Measurements from ENCODE around the gene MED7.

Gene MED7

DNA sequence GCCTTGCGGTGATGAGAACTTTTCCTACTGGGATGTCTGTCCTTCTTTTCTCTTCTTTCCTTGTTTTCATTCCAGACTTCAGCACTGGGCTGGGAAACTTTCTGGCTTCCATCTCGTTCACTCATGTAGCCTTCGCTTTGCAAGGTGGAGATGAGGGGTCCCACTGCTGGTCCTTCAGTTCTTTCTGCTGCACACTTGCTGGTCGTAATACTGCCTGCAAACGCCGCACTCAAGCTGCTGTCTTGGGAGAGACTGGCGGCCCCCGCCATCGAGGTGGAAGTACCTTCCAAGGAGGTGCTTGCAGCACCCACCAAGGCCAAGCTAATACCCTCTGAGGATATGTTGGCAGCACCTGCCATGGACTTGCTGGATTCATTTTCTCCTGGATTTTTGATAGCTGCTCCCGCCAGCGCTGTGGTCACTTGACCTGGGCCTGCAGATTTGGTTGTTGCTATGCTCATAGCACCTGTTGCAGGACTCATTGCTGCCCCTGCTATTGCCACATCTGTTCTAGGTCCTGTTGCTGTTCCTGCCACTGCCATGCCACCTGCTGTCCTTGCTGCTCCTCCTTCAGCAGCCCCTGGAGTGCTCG is 20.4 kb upstream of the MED7 start:
- no peak for DNase-seq

DNA sequence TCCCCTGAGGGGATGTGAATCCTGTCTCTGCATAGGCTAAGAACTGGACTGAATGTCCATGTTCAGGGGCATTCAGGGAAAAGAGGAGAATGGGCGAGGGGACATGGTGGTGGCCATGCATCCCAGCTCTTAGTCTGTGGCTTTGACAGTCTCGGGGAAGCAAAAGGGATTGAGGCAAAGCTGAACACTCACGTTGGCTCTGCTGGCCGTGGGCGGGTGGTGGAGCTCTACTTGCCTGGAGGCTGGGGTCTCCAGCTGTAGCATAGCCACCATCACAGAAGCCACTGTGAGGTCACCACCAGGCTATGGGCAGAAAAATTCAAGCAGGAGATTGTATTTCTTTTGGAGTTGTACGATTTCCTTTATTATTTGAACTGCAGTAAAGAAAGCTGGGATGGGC is 19.3 kb upstream of the MED7 start:
- DNase-seq = no peak

DNA sequence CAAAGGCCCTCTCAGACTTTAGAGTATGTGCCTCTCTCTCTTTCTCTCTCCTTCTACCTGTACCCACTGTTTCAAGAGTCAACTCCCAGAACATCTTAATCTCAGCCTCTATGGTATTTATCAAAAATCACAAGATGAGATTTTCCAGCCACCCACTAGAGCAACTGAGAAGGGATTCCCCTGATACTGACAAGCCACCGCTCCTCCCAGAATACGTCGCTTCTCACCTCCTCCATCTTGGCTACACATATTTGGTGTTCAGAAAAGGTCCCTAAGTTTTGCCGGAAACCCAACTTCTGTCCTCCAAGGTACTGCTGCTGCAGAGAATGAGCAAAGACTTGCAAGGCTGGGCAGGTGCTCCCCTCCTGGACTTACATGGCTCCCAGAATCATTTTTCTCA is 17.3 kb upstream of the MED7 start:
- DNase-seq = no peak

DNA sequence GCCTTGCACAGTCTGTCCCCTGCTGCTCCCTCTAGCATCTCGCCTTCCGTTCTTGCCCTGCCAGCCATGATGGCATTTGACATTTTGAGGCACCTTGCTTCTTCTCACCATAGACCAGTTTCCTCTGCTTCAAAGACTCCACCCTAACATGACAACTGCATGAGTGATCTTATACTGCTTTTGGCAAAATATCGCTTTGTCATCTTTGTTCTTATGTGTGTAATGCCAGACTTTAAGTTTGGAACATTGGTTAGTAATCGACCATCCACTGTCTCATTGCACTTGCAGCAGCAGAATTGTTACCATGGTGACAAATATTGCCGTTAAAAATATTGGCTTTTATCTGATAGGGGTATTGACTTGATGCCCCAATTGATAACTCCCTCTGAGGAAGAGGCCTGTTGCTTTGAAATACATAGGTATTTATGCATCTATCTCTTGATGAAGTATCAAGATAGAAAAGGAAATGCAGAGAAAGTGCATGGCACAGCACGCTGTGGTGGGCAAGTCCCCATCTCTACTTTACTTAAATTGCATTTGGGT is 16.6 kb upstream of the MED7 start:
- no peak for DNase-seq

- no peak for DNase-seq
Measured at GRCh38 chr5:157157293-157157891, 14.7 kb upstream of the MED7 start.

GRCh38 chr5:157155297-157155696 is 12.6 kb upstream of the MED7 start:
- no peak for DNase-seq

DNA sequence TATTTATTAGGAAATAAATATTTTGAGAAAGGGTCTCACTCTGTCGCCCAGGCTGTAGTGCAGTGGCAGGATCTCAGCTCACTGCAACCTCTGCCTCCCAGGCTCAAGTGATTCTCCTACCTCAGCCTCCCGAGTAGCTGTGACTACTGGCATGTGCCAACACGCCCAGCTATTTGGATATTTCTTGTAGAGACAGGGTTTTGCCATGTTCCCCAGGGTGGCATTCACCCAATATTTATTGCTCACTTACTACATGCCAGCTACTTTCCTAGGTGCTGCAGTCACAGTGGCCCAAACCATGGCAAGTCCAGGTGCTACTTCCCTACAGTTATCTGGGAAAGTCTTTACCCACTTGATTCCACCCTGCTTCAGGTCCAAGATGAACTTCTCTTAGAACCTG is 8.3 kb upstream of the MED7 start:
- DNase-seq = no peak

GRCh38 chr5:157148734-157149615 is 6.3 kb upstream of the MED7 start:
- peak; percentile 22 to 75 for DNase-seq

GRCh38 chr5:157143127-157143971 is 684 bp upstream of the MED7 start:
- peak; percentile 7 to 80 for DNase-seq

- no peak for DNase-seq
Measured at GRCh38 chr5:157137691-157138090, 5.0 kb downstream of the MED7 start.

- DNase-seq = no peak
Measured at GRCh38 chr5:157132281-157132612, 10.4 kb downstream of the MED7 start.

DNA sequence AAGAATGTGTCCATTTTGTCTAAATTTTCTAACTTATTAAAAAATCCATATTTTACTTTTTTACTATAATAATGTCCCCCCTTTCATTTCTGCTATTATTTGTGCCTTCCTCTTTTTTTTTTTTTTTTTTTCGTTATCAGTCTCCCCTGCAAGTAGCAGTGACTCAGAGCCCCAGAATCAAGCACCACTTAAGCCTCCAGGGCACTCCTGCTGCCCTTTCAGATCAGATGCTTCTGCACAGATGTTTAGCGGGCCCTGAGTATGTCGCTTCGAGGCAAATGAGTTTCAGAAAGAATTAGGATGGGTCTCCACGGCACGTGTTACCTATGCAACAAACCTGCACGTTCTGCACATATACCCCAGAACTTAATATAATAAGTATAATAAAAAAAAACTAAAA is 11.7 kb downstream of the MED7 start:
- peak; percentile 82 to 94 for DNase-seq

DNA sequence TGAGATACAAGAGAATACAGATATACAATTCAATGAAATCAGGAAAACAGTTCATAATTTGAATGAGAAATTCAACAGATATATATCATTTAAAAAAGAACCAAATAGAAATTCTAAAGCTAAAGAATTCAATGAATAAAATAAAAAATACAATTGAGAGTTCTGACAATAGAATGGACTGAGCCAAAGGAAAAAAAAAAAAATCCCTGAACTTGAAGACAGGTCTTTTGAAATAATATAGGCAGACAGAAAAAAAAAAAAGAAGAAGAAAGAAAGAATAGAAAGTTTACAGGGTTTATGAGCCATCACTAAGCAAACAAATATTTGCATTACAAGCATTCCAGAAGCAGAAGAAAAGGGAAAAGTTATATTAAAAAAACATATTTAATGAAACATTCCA is 21.0 kb downstream of the MED7 start:
- no peak for DNase-seq

GRCh38 chr5:157120102-157120501 is 22.6 kb downstream of the MED7 start:
- DNase-seq = no peak

DNA sequence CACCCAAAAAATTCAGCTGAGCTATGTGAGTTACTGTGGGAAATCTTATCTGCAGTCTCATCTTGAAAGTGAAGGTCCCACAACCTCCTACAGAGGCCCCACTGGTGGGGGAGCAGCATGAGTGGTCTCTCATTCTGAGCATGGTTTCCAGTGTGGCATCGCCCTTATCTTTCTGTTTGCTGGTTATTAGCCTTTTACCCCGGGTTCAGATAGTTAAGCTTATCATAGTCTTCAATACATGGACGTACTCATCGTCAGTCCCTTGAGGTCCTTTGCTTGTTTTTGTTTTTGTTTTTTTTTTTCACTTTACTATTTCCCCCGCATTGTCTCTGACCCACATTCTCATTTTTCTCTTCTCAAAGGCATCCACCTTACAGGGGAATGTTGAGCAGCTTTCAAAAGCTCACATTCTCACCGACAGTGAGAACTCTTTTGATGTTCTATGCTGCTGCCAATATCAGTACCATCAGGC is 26.1 kb downstream of the MED7 start:
- DNase-seq = no peak

GRCh38 chr5:157115502-157115901 is 27.2 kb downstream of the MED7 start:
- no peak for DNase-seq

DNA sequence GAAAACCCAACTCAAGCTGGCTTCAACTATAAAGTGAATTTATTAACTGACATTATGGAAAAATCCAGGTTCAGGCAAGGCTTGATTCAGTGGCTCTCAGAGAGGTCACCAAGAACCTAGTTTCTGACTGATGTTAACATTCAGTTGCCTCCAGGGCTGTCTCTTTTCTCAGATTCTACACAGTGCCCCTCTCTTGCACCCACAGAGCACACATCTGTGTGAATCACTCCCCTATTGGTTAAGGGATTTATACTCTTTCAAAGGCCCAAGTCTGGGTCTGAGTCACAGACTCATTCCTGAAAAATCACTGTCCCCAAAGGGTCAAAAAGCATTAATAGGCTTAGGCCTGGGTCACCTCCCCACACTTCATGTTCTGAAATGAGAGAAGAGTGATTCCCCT is 27.7 kb downstream of the MED7 start:
- DNase-seq = no peak

DNA sequence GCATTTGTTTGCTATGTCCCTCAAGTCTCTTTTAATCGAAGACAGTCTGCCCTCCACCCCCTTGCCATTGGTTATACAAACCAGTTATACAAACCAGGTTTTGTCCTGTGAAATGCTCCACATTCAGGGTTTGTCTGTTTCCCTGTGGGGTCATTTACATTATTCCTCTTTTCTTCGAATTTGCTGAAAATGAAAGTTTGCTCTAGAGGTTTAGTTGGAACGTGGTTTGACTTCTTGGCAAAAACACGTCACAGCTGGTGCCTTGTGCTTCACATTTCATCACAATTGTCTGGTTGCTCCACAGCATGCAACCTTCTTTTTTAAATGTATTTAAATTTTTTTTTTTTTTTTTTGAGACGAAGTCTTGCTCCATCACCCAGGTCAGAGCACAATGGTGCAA is 29.7 kb downstream of the MED7 start:
- no peak for DNase-seq

DNA sequence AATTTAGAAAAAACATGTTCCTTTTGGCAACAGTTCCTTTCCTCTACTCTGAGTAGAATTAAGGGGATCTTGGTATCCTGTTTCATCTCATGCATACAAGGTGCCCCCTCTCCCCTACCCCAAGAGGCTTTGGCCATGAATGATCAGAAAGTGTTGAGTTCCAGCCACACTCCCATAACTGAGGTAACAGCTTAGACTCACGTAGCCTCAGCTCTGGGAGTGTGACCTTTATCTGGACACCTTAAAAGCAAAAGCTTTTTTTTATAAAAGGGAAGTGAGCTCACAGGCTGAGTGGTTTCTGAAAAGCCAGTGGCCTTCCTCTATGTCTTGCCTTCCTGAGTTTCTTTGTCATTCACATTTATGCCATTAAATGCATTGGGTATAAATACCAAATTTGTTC is 32.9 kb downstream of the MED7 start:
- no peak for DNase-seq

GRCh38 chr5:157108976-157109375 is 33.7 kb downstream of the MED7 start, which contains the start of gene HAVCR2:
Gene HAVCR2 (minus strand): TSS chr5:157109044. CDS start chr5:157108983, 61 bp downstream.
- no peak for DNase-seq

DNA sequence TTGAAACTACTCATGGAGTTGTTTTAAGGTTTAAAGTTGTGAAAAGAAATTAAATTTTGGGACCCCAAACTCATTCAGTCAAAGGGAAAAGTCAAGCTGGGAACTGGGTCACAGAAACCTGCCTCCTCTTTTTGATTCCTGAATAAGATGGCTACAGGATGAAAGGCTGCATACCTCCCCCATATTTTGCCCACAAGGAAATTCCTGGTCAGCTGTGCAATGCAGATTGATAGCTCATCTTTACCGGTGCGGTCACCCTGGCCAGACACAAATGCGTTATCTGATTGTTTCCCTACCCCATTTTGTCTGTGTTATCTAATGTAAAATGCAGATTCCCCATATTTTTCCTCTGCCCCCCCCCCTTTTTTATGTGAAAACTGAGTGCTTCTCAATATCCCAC is 35.2 kb downstream of the MED7 start:
- no peak for DNase-seq

DNA sequence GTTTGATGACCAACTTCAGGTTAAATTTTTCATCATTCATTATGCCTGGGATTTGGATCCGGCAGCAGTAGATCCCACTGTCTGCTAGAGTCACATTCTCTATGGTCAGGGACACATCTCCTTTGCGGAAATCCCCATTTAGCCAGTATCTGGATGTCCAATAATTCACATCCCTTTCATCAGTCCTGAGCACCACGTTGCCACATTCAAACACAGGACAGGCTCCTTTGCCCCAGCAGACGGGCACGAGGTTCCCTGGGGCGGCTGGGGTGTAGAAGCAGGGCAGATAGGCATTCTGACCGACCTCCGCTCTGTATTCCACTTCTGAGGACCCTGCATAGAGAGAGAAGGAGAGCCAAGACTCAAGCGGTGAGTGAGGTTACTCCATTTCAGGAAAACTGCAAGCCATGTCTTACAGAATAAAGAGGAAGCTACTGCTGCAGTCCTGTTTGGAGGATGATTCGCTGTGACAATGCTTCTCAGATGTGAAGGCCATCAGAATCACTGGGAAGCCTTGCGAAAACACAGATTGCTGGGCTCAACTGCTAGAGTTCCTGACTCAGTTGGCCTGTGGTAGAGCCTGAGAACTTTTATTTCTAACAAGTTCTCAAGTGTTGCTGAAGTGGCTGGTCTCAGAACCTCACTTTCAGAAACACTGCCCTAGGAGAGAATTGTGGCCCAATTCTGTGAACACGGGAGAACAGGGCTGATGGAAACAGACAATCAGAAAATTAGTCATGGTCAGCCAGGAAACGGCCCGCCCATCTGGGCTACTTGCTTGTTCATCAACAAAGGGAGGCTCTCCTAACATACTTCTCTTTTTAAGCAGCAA is 35.8 kb downstream of the MED7 start:
- no peak for DNase-seq

All from NCI-H524 (cell line).